ENCODE measurements around the gene BLOC1S4. TPM values are rescaled to one million over a fixed set of nuclear protein-coding genes. Genes with fewer than 3 reads are reported as not detected.
A peak's percentile ranks its signal among the peaks of the same experiment; 100 is the strongest.
"Not testable (repeated sequence)": the region's sequence is repeated elsewhere in the genome, so short reads cannot be mapped to it uniquely, and the experiment has no call there.

BLOC1S4 gene
- total RNA-seq, 1 experiment from 2014 or later = 14.0 TPM

- ChIA-PET CTCF (no interaction called here), POLR2A (ENCODE audit: unreplicated experiment) (no interaction called here)
- intact Hi-C loops (cut with micrococcal nuclease) = no loop called here
Observed at GRCh38 chr4:6671648-6672047, 44.3 kb upstream of the BLOC1S4 start.

GRCh38 chr4:6672131-6672530 lies 43.8 kb upstream of the BLOC1S4 start:
- TF ChIP-seq EZH2phosphoT487 (IDR thresholded peaks at IDR 0.05; ENCODE audit: borderline replicate concordance, low read length) (no peak), EZH2 (IDR thresholded peaks at IDR 0.05; ENCODE audit: low read length, unreplicated experiment) (no peak), CTCF (conservative IDR thresholded peaks at IDR 0.05; ENCODE audit: low read depth, low read length) (no peak)
- Histone ChIP-seq H3K27me3 (ENCODE audit: low read length) (no peaks in the 10 kb centered on the region), H3K9me3 (ENCODE audit: low read length) (no peaks in the 10 kb centered on the region), H3K4me3 (ENCODE audit: low read length) (no peak overlapping the region), H3K36me3 (ENCODE audit: low read depth, low read length) (peaks cover 8% of the 10 kb centered on the region; the same call in 1 of the 2 replicates), H3K27ac (ENCODE audit: low read length) (no peak overlapping the region), H3K4me1 (ENCODE audit: insufficient read depth, low read length) (peaks cover 32% of the 10 kb centered on the region), H3F3A (ENCODE audit: low read length, unreplicated experiment) (peaks cover 5% of the 10 kb centered on the region), H2AFZ (ENCODE audit: low read length) (no peak overlapping the region), H4K20me1 (ENCODE audit: low read length) (peaks cover 23% of the 10 kb centered on the region), H3K79me2 (ENCODE audit: low read length) (peaks cover 29% of the 10 kb centered on the region), H3K9me2 (replicated peaks; ENCODE audit: low read length) (no peaks in the 10 kb centered on the region), H3K4me2 (ENCODE audit: low read length) (no peak overlapping the region), H3K9ac (ENCODE audit: low read length) (no peak overlapping the region)
- DNase-seq (no peak), ATAC-seq (no peak)
- intact Hi-C loops (cut with micrococcal nuclease) = no loop called here
- ChIA-PET CTCF (no interaction called here), POLR2A (ENCODE audit: unreplicated experiment) (no interaction called here)
- BruUV-seq (replicated peaks) = no TSS peak

More at GRCh38 chr4:6671648-6672047, 44.3 kb upstream of the BLOC1S4 start:
- no peak overlapping the region for H3K4me3 ChIP-seq (ENCODE audit: low read length)
- DNase-seq (no peak), ATAC-seq (no peak)
- no peaks in the 10 kb centered on the region for H3K27me3 ChIP-seq (ENCODE audit: low read length)
- H3K4me1 ChIP-seq (ENCODE audit: insufficient read depth, low read length) = peaks cover 32% of the 10 kb centered on the region
- no peak overlapping the region for H2AFZ ChIP-seq (ENCODE audit: low read length)
- H3K79me2 ChIP-seq (ENCODE audit: low read length) = peaks cover 24% of the 10 kb centered on the region
- TF ChIP-seq EZH2phosphoT487 (IDR thresholded peaks at IDR 0.05; ENCODE audit: borderline replicate concordance, low read length) = no peak
- TF ChIP-seq EZH2 (IDR thresholded peaks at IDR 0.05; ENCODE audit: low read length, unreplicated experiment) = no peak
- TF ChIP-seq CTCF (conservative IDR thresholded peaks at IDR 0.05; ENCODE audit: low read depth, low read length) = no peak
- no peaks in the 10 kb centered on the region for H3K9me2 ChIP-seq (replicated peaks; ENCODE audit: low read length)
- H3K36me3 ChIP-seq (ENCODE audit: low read depth, low read length) = peaks cover 8% of the 10 kb centered on the region; the same call in 1 of the 2 replicates
- no peak overlapping the region for H3K9ac ChIP-seq (ENCODE audit: low read length)
- no TSS peak for BruUV-seq (replicated peaks)
- H3K9me3 ChIP-seq (ENCODE audit: low read length) = no peaks in the 10 kb centered on the region
- H3F3A ChIP-seq (ENCODE audit: low read length, unreplicated experiment) = peaks cover 5% of the 10 kb centered on the region
- H4K20me1 ChIP-seq (ENCODE audit: low read length) = peaks cover 19% of the 10 kb centered on the region
- no peak overlapping the region for H3K4me2 ChIP-seq (ENCODE audit: low read length)
- no peak overlapping the region for H3K27ac ChIP-seq (ENCODE audit: low read length)

- H2AFZ ChIP-seq (ENCODE audit: low read length); CTCF ChIA-PET; BruUV-seq (replicated peaks): not testable (repeated sequence)
Observed at GRCh38 chr4:6672541-6673190, 43.3 kb upstream of the BLOC1S4 start.

GRCh38 chr4:6673191-6673659 lies 42.7 kb upstream of the BLOC1S4 start:
- peak overlapping the region; percentile 69 for H2AFZ ChIP-seq (ENCODE audit: low read length)
- H3K27me3 ChIP-seq (ENCODE audit: low read length); intact Hi-C loops (cut with micrococcal nuclease); H3F3A ChIP-seq (ENCODE audit: low read length, unreplicated experiment); CTCF ChIA-PET; H3K9me2 ChIP-seq (replicated peaks; ENCODE audit: low read length); H3K36me3 ChIP-seq (ENCODE audit: low read depth, low read length); H3K9me3 ChIP-seq (ENCODE audit: low read length): not testable (repeated sequence)
- BruUV-seq (replicated peaks) = TSS peak; percentile 94
- H3K79me2 ChIP-seq (ENCODE audit: low read length) = peaks cover 36% of the 10 kb centered on the region
- 0 out of 2 replicates have a peak, but pooled peaks have one; percentile 1 for ATAC-seq
- POLR2A ChIA-PET (ENCODE audit: unreplicated experiment) = interaction anchor here (1.0 kb wide), 1 partner anchor 99 kb away, joined by 6 read pairs; no protein-coding TSS in a partner anchor
- peak; percentile 54 for DNase-seq
- H3K4me2 ChIP-seq (ENCODE audit: low read length) = peak overlapping the region; percentile 96
- H3K9ac ChIP-seq (ENCODE audit: low read length) = peak overlapping the region; percentile 90
- H3K4me1 ChIP-seq (ENCODE audit: insufficient read depth, low read length) = peaks cover 28% of the 10 kb centered on the region
- H3K4me3 ChIP-seq (ENCODE audit: low read length) = peak overlapping the region; percentile 72
- peaks cover 25% of the 10 kb centered on the region for H4K20me1 ChIP-seq (ENCODE audit: low read length)
- peak overlapping the region; percentile 78 for H3K27ac ChIP-seq (ENCODE audit: low read length)

More at GRCh38 chr4:6672541-6673190, 43.3 kb upstream of the BLOC1S4 start:
- DNase-seq; H3K36me3 ChIP-seq (ENCODE audit: low read depth, low read length); H3K9ac ChIP-seq (ENCODE audit: low read length); POLR2A ChIA-PET (ENCODE audit: unreplicated experiment); H3K9me2 ChIP-seq (replicated peaks; ENCODE audit: low read length); intact Hi-C loops (cut with micrococcal nuclease); H3F3A ChIP-seq (ENCODE audit: low read length, unreplicated experiment); ATAC-seq; H3K4me2 ChIP-seq (ENCODE audit: low read length); H3K9me3 ChIP-seq (ENCODE audit: low read length); H3K27ac ChIP-seq (ENCODE audit: low read length); H3K27me3 ChIP-seq (ENCODE audit: low read length); H3K4me3 ChIP-seq (ENCODE audit: low read length): not testable (repeated sequence)
- Histone ChIP-seq H4K20me1 (ENCODE audit: low read length) (peaks cover 25% of the 10 kb centered on the region), H3K4me1 (ENCODE audit: insufficient read depth, low read length) (peaks cover 32% of the 10 kb centered on the region), H3K79me2 (ENCODE audit: low read length) (peaks cover 34% of the 10 kb centered on the region)
